Measurements from ENCODE around the gene TUBE1.

TUBE1 gene

GRCh38 chr6:112036088-112036637, 51.1 kb downstream of the TUBE1 start:
- H3K27ac ChIP-seq (ENCODE audit: low read depth, low read length), result peak overlapping the region; percentile 97
- no peaks in the 10 kb centered on the region for H3K36me3 ChIP-seq (ENCODE audit: insufficient read depth, low read length)
- H3K4me3 ChIP-seq (ENCODE audit: low read depth, low read length), result no peak overlapping the region
- H3K27me3 ChIP-seq (ENCODE audit: insufficient read depth, low read length), result no peaks in the 10 kb centered on the region
- H3K4me1 ChIP-seq (ENCODE audit: control insufficient read depth, insufficient read depth, low read length, unreplicated experiment), result peaks cover 50% of the 10 kb centered on the region
- no peaks in the 10 kb centered on the region for H3K79me2 ChIP-seq (ENCODE audit: control insufficient read depth, insufficient read depth, low read length, unreplicated experiment)
- no peak overlapping the region for H2AFZ ChIP-seq (ENCODE audit: low read length, unreplicated experiment)

GRCh38 chr6:112034616-112034995, 52.7 kb downstream of the TUBE1 start:
- Histone ChIP-seq H3K4me1 (ENCODE audit: control insufficient read depth, insufficient read depth, low read length, unreplicated experiment) (peaks cover 37% of the 10 kb centered on the region), H3K4me3 (ENCODE audit: low read depth, low read length) (no peak overlapping the region), H2AFZ (ENCODE audit: low read length, unreplicated experiment) (no peak overlapping the region), H3K27ac (ENCODE audit: low read depth, low read length) (peak overlapping the region; percentile 97), H3K79me2 (ENCODE audit: control insufficient read depth, insufficient read depth, low read length, unreplicated experiment) (no peaks in the 10 kb centered on the region), H3K27me3 (ENCODE audit: insufficient read depth, low read length) (no peaks in the 10 kb centered on the region), H3K36me3 (ENCODE audit: insufficient read depth, low read length) (no peaks in the 10 kb centered on the region)

- Histone ChIP-seq H2AFZ (ENCODE audit: low read length, unreplicated experiment) (no peak overlapping the region), H3K27ac (ENCODE audit: low read depth, low read length) (peak overlapping the region; percentile 97), H3K4me1 (ENCODE audit: control insufficient read depth, insufficient read depth, low read length, unreplicated experiment) (peaks cover 31% of the 10 kb centered on the region), H3K36me3 (ENCODE audit: insufficient read depth, low read length) (no peaks in the 10 kb centered on the region), H3K4me3 (ENCODE audit: low read depth, low read length) (no peak overlapping the region), H3K27me3 (ENCODE audit: insufficient read depth, low read length) (no peaks in the 10 kb centered on the region), H3K79me2 (ENCODE audit: control insufficient read depth, insufficient read depth, low read length, unreplicated experiment) (no peaks in the 10 kb centered on the region)
Observed at GRCh38 chr6:112033791-112034615, 53.3 kb downstream of the TUBE1 start.

- no peak overlapping the region for H3K4me3 ChIP-seq (ENCODE audit: low read depth, low read length)
Observed at GRCh38 chr6:112032728-112033127, 54.6 kb downstream of the TUBE1 start.

GRCh38 chr6:112031960-112032359, 55.3 kb downstream of the TUBE1 start:
- H3K4me3 ChIP-seq (ENCODE audit: low read depth, low read length), result no peak overlapping the region
- H3K27me3 ChIP-seq (ENCODE audit: insufficient read depth, low read length), result no peaks in the 10 kb centered on the region
- no peak overlapping the region for H3K27ac ChIP-seq (ENCODE audit: low read depth, low read length)
- no peaks in the 10 kb centered on the region for H3K36me3 ChIP-seq (ENCODE audit: insufficient read depth, low read length)
- H3K4me1 ChIP-seq (ENCODE audit: control insufficient read depth, insufficient read depth, low read length, unreplicated experiment), result peaks cover 21% of the 10 kb centered on the region
- no peaks in the 10 kb centered on the region for H3K79me2 ChIP-seq (ENCODE audit: control insufficient read depth, insufficient read depth, low read length, unreplicated experiment)
- H2AFZ ChIP-seq (ENCODE audit: low read length, unreplicated experiment), result no peak overlapping the region

More at GRCh38 chr6:112032728-112033127, 54.6 kb downstream of the TUBE1 start:
- no peaks in the 10 kb centered on the region for H3K27me3 ChIP-seq (ENCODE audit: insufficient read depth, low read length)
- H3K27ac ChIP-seq (ENCODE audit: low read depth, low read length), result no peak overlapping the region
- H3K36me3 ChIP-seq (ENCODE audit: insufficient read depth, low read length), result no peaks in the 10 kb centered on the region
- H3K79me2 ChIP-seq (ENCODE audit: control insufficient read depth, insufficient read depth, low read length, unreplicated experiment), result no peaks in the 10 kb centered on the region
- H2AFZ ChIP-seq (ENCODE audit: low read length, unreplicated experiment), result no peak overlapping the region
- H3K4me1 ChIP-seq (ENCODE audit: control insufficient read depth, insufficient read depth, low read length, unreplicated experiment), result peaks cover 26% of the 10 kb centered on the region

GRCh38 chr6:112030961-112031660, 56.2 kb downstream of the TUBE1 start:
- no peak overlapping the region for H2AFZ ChIP-seq (ENCODE audit: low read length, unreplicated experiment)
- H3K27ac ChIP-seq (ENCODE audit: low read depth, low read length), result no peak overlapping the region

GRCh38 chr6:112030206-112030960, 56.9 kb downstream of the TUBE1 start:
- Histone ChIP-seq H3K4me1 (ENCODE audit: control insufficient read depth, insufficient read depth, low read length, unreplicated experiment) (peaks cover 9% of the 10 kb centered on the region), H3K27ac (ENCODE audit: low read depth, low read length) (no peak overlapping the region), H3K27me3 (ENCODE audit: insufficient read depth, low read length) (no peaks in the 10 kb centered on the region), H3K79me2 (ENCODE audit: control insufficient read depth, insufficient read depth, low read length, unreplicated experiment) (no peaks in the 10 kb centered on the region), H3K4me3 (ENCODE audit: low read depth, low read length) (no peak overlapping the region), H2AFZ (ENCODE audit: low read length, unreplicated experiment) (no peak overlapping the region), H3K36me3 (ENCODE audit: insufficient read depth, low read length) (no peaks in the 10 kb centered on the region)

More at GRCh38 chr6:112030961-112031660, 56.2 kb downstream of the TUBE1 start:
- Histone ChIP-seq H3K79me2 (ENCODE audit: control insufficient read depth, insufficient read depth, low read length, unreplicated experiment) (no peaks in the 10 kb centered on the region), H3K36me3 (ENCODE audit: insufficient read depth, low read length) (no peaks in the 10 kb centered on the region), H3K4me3 (ENCODE audit: low read depth, low read length) (no peak overlapping the region), H3K27me3 (ENCODE audit: insufficient read depth, low read length) (no peaks in the 10 kb centered on the region), H3K4me1 (ENCODE audit: control insufficient read depth, insufficient read depth, low read length, unreplicated experiment) (peaks cover 16% of the 10 kb centered on the region)

- Histone ChIP-seq H3K27ac (ENCODE audit: low read depth, low read length) (no peak overlapping the region), H3K4me1 (ENCODE audit: control insufficient read depth, insufficient read depth, low read length, unreplicated experiment) (peaks cover 7% of the 10 kb centered on the region), H2AFZ (ENCODE audit: low read length, unreplicated experiment) (peak overlapping the region; percentile 24)
Observed at GRCh38 chr6:112029045-112029822, 58.0 kb downstream of the TUBE1 start.

GRCh38 chr6:112027942-112028674, 59.2 kb downstream of the TUBE1 start:
- Histone ChIP-seq H3K27me3 (ENCODE audit: insufficient read depth, low read length) (no peaks in the 10 kb centered on the region), H3K4me3 (ENCODE audit: low read depth, low read length) (no peak overlapping the region), H3K27ac (ENCODE audit: low read depth, low read length) (peak overlapping the region; percentile 10; the same call in 1 of the 2 replicates), H3K4me1 (ENCODE audit: control insufficient read depth, insufficient read depth, low read length, unreplicated experiment) (peaks cover 7% of the 10 kb centered on the region), H3K36me3 (ENCODE audit: insufficient read depth, low read length) (no peaks in the 10 kb centered on the region), H2AFZ (ENCODE audit: low read length, unreplicated experiment) (no peak overlapping the region), H3K79me2 (ENCODE audit: control insufficient read depth, insufficient read depth, low read length, unreplicated experiment) (no peaks in the 10 kb centered on the region)

More at GRCh38 chr6:112029045-112029822, 58.0 kb downstream of the TUBE1 start:
- Histone ChIP-seq H3K4me3 (ENCODE audit: low read depth, low read length) (no peak overlapping the region), H3K27me3 (ENCODE audit: insufficient read depth, low read length) (no peaks in the 10 kb centered on the region), H3K36me3 (ENCODE audit: insufficient read depth, low read length) (no peaks in the 10 kb centered on the region), H3K79me2 (ENCODE audit: control insufficient read depth, insufficient read depth, low read length, unreplicated experiment) (no peaks in the 10 kb centered on the region)

All from ACC112 (cell line).